ENCODE results near the gene UMAD1.

DNA sequence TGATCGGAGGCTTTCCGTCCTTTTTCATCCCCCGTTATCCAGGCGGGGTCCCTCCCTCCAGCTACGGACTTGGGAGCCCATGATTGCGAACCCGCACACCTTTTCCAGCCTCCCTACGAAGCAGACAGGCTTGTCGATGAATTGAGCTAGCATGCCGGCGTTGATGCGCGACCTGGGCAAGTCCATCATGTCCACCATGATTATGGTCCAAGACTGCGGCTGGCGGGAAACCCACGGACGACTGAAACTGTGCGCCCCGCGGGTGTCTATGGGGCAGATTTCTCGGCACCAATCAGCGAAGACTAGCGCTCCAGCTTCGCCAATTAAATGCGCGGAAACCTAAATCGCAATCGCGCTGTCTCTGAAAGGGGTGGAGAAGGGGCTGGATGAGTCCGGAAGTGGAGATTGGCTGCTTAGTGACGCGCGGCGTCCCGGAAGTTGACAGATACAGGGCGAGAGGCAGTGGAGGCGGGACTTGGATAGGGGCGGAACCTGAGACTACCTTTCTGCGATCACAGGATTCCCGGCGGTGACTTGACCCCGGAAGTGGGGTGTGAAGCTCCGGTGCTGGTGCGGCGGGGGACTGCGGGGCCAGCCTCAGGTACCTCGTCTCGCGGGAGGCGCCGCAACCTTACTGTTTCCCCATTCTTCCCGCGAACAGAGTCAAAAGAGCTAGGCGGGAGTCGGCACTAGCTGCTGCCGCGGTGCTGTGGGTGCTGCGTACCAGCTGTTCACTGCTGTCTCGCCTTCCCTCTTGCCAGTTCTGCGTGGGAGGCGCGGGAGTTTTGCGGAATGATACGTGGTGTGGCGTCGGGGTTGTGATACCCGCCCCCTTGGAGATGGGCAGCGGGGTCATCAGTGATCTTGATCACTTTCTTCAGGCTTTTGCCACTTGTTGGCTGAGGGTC, at the start of gene UMAD1:
- TF ChIP-seq, protein P1, sequence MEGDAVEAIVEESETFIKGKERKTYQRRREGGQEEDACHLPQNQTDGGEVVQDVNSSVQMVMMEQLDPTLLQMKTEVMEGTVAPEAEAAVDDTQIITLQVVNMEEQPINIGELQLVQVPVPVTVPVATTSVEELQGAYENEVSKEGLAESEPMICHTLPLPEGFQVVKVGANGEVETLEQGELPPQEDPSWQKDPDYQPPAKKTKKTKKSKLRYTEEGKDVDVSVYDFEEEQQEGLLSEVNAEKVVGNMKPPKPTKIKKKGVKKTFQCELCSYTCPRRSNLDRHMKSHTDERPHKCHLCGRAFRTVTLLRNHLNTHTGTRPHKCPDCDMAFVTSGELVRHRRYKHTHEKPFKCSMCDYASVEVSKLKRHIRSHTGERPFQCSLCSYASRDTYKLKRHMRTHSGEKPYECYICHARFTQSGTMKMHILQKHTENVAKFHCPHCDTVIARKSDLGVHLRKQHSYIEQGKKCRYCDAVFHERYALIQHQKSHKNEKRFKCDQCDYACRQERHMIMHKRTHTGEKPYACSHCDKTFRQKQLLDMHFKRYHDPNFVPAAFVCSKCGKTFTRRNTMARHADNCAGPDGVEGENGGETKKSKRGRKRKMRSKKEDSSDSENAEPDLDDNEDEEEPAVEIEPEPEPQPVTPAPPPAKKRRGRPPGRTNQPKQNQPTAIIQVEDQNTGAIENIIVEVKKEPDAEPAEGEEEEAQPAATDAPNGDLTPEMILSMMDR (conservative IDR thresholded peaks at IDR 0.05; ENCODE audit: low read depth in 2 of 2): no peak
- TF ChIP-seq POLR2AphosphoS5 (IDR thresholded peaks at IDR 0.05; ENCODE audit: low read depth) (peak; percentile 86), CREB1 (CRISPR knock-in tag; IDR thresholded peaks at IDR 0.05; ENCODE audit: low read depth) (peak; percentile 81)
